SIG-M5 (cell line): ENCODE measurements around the gene GRK1.

Experiments
- DNase-seq: peaks from one replicate; lab custom pipeline; 2025; lab: John Stamatoyannopoulos, UW

Gene GRK1

GRCh38 chr13:113632706-113633484 lies 34.1 kb upstream of the GRK1 start:
- no peak for DNase-seq

GRCh38 chr13:113633485-113633873 lies 33.5 kb upstream of the GRK1 start:
- no peak for DNase-seq

- DNase-seq, result no peak
These were observed 32.6 kb upstream of the GRK1 start for GRCh38 chr13:113634279-113635047.

- DNase-seq, result no peak
These were observed 32.0 kb upstream of the GRK1 start for GRCh38 chr13:113635048-113635420.

GRCh38 chr13:113635709-113636108 lies 31.3 kb upstream of the GRK1 start:
- no peak for DNase-seq

- no peak for DNase-seq
These were observed 30.6 kb upstream of the GRK1 start for GRCh38 chr13:113636266-113636963.

- no peak for DNase-seq
These were observed 29.5 kb upstream of the GRK1 start for GRCh38 chr13:113637262-113638160.

GRCh38 chr13:113638173-113638746 lies 28.8 kb upstream of the GRK1 start:
- DNase-seq, result no peak

GRCh38 chr13:113638806-113639205 lies 28.2 kb upstream of the GRK1 start:
- no peak for DNase-seq

- no peak for DNase-seq
These were observed 27.3 kb upstream of the GRK1 start for GRCh38 chr13:113639616-113640262.

GRCh38 chr13:113641426-113641825 lies 25.6 kb upstream of the GRK1 start:
- DNase-seq, result no peak

GRCh38 chr13:113642563-113642962 lies 24.5 kb upstream of the GRK1 start:
- no peak for DNase-seq

GRCh38 chr13:113643593-113643992 lies 23.4 kb upstream of the GRK1 start:
- DNase-seq, result no peak

- DNase-seq, result no peak
These were observed 22.2 kb upstream of the GRK1 start for GRCh38 chr13:113644800-113645199.

- DNase-seq, result no peak
These were observed 21.7 kb upstream of the GRK1 start for GRCh38 chr13:113645329-113645728.

- DNase-seq, result no peak
These were observed 20.6 kb upstream of the GRK1 start for GRCh38 chr13:113646376-113646775.

GRCh38 chr13:113646921-113647340 lies 20.1 kb upstream of the GRK1 start:
- DNase-seq, result no peak

GRCh38 chr13:113647351-113648215 lies 19.4 kb upstream of the GRK1 start:
- no peak for DNase-seq

- DNase-seq, result no peak
These were observed 18.8 kb upstream of the GRK1 start for GRCh38 chr13:113648216-113648610.

GRCh38 chr13:113649212-113649611 lies 17.8 kb upstream of the GRK1 start:
- no peak for DNase-seq
